GM19324 (cell line): Measurements from ENCODE around the gene NUP160.
"Not testable (repeated sequence)": the region's sequence is repeated elsewhere in the genome, so short reads cannot be mapped to it uniquely, and the experiment has no call there.

Experiments
- ATAC-seq: cut with Tn5 transposase; IDR thresholded peaks from one replicate; pipeline ENCODE4 v1.9.1; 2021; ENCODE audit warnings: mild to moderate bottlenecking, moderate library complexity; ENCODE audit not compliant: unreplicated experiment, low FRiP score

NUP160 gene

GRCh38 chr11:47864901-47865300 lies 16.8 kb upstream of the NUP160 start:
- no peak for ATAC-seq

GRCh38 chr11:47863898-47864430 lies 15.8 kb upstream of the NUP160 start:
- no peak for ATAC-seq

- ATAC-seq = no peak
These were observed 15.2 kb upstream of the NUP160 start for GRCh38 chr11:47863189-47863897.

- no peak for ATAC-seq
These were observed 13.6 kb upstream of the NUP160 start for GRCh38 chr11:47861728-47862127.

GRCh38 chr11:47860536-47860935 lies 12.4 kb upstream of the NUP160 start:
- no peak for ATAC-seq

GRCh38 chr11:47857892-47858543 lies 9.9 kb upstream of the NUP160 start:
- ATAC-seq = peak; percentile 45

GRCh38 chr11:47857485-47857884 lies 9.3 kb upstream of the NUP160 start:
- ATAC-seq = no peak

GRCh38 chr11:47856186-47856585 lies 8.0 kb upstream of the NUP160 start:
- ATAC-seq = no peak

- no peak for ATAC-seq
These were observed 6.5 kb upstream of the NUP160 start for GRCh38 chr11:47854667-47855066.

- ATAC-seq = no peak
These were observed 3.9 kb upstream of the NUP160 start for GRCh38 chr11:47852053-47852452.

GRCh38 chr11:47850337-47850736 lies 2.2 kb upstream of the NUP160 start:
- peak; percentile 51 for ATAC-seq

GRCh38 chr11:47848700-47849155 lies 578 bp upstream of the NUP160 start:
- no peak for ATAC-seq

- ATAC-seq = no peak
These were observed 636 bp downstream of the NUP160 start for GRCh38 chr11:47847537-47847891.

- no peak for ATAC-seq
These were observed 1.2 kb downstream of the NUP160 start for GRCh38 chr11:47846998-47847397.

- ATAC-seq = no peak
These were observed 4.6 kb downstream of the NUP160 start for GRCh38 chr11:47843361-47844055.

- ATAC-seq = no peak
These were observed 5.4 kb downstream of the NUP160 start for GRCh38 chr11:47842749-47843148.

- ATAC-seq = no peak
These were observed 10.2 kb downstream of the NUP160 start for GRCh38 chr11:47837929-47838328.

- ATAC-seq = no peak
These were observed 10.9 kb downstream of the NUP160 start for GRCh38 chr11:47837292-47837691.

- ATAC-seq = not testable (repeated sequence)
These were observed 18.1 kb downstream of the NUP160 start for GRCh38 chr11:47830013-47830412.

GRCh38 chr11:47828284-47828683 lies 19.9 kb downstream of the NUP160 start:
- no peak for ATAC-seq

GRCh38 chr11:47822664-47823063 lies 25.5 kb downstream of the NUP160 start:
- not testable (repeated sequence) for ATAC-seq
